CD4-positive, alpha-beta T cell (primary cell): Measurements from ENCODE around the gene GDPD1. TPM values are rescaled to one million over a fixed set of nuclear protein-coding genes. Genes with fewer than 3 reads are reported as not detected.

Experiments
- ATAC-seq: fragments of 200-7000 bp; cut with Tn5 transposase; one replicate; pipeline ENCODE4 v1.10.0; 2022; ENCODE audit warnings: mild to moderate bottlenecking; ENCODE audit not compliant: poor library complexity
- CTCF ChIA-PET: fragments of 350-600 bp; sonication (Branson Sonifier 250); formaldehyde crosslinking; loops from one replicate; lab custom pipeline; 2021; ENCODE audit warnings: antibody characterized with exemption, inconsistent platforms; lab: Charles Lee
- POLR2A ChIA-PET: fragments of 350-600 bp; sonication (Branson Sonifier 250); formaldehyde crosslinking; loops from one replicate; lab custom pipeline; 2021; ENCODE audit warnings: antibody characterized with exemption, inconsistent platforms; lab: Charles Lee
- DNase-seq, 14 experiments: peaks; one replicate each; pipeline ENCODE4 v3.0.0-alpha.2; 2013 to 2020; ENCODE audit warnings: mixed read lengths in 2 of 14
- H3K27ac ChIP-seq, 2 donors: one replicate each; pipeline versions ENCODE4 v1.5.1 to v1.7.0; 2013; ENCODE audit warnings: low read length in 2 of 2, low read depth in 1 of 2, mild to moderate bottlenecking in 1 of 2
- H3K27me3 ChIP-seq, 2 experiments: 1 replicate in 1 of 2; 2 replicates in 1 of 2; pipeline versions ENCODE4 v1.6.1 to v1.7.0; 2013; ENCODE audit warnings: low read length in 2 of 2, control low read depth in 1 of 2, mild to moderate bottlenecking in 1 of 2, moderate library complexity in 1 of 2; ENCODE audit not compliant: insufficient read depth in 2 of 2, control insufficient read depth in 1 of 2
- H3K36me3 ChIP-seq: one replicate; pipeline ENCODE4 v1.6.1; 2013; ENCODE audit warnings: low read length, control low read depth; ENCODE audit not compliant: insufficient read depth
- H3K4me1 ChIP-seq: one replicate; pipeline ENCODE4 v1.6.1; 2013; ENCODE audit warnings: low read length, control low read depth; ENCODE audit not compliant: insufficient read depth
- H3K4me3 ChIP-seq: one replicate; pipeline ENCODE4 v1.5.1; 2013; ENCODE audit warnings: mild to moderate bottlenecking, low read length, moderate library complexity
- H3K9me3 ChIP-seq, 2 experiments: 1 replicate in 1 of 2; 2 replicates in 1 of 2; pipeline versions ENCODE4 v1.6.1 to v1.7.0; 2013; ENCODE audit warnings: low read length in 2 of 2, mild to moderate bottlenecking in 2 of 2, control low read depth in 1 of 2, moderate library complexity in 1 of 2; ENCODE audit not compliant: control insufficient read depth in 1 of 2, insufficient read depth in 1 of 2
- H3K27ac Mint-ChIP-seq: one replicate; pipeline ENCODE4 v1.8.0; 2020; ENCODE audit warnings: mixed read lengths
- H3K27me3 Mint-ChIP-seq: one replicate; pipeline ENCODE4 v1.8.0; 2021; ENCODE audit warnings: mixed read lengths
- H3K36me3 Mint-ChIP-seq: one replicate; pipeline ENCODE4 v1.8.0; 2021; ENCODE audit warnings: low read depth, mixed read lengths
- H3K4me1 Mint-ChIP-seq: one replicate; pipeline ENCODE4 v1.8.0; 2021; ENCODE audit warnings: low read depth, mixed read lengths
- H3K4me3 Mint-ChIP-seq: one replicate; pipeline ENCODE4 v1.8.0; 2020; ENCODE audit warnings: mild to moderate bottlenecking, mixed read lengths
- H3K9me3 Mint-ChIP-seq: one replicate; pipeline ENCODE4 v1.8.0; 2020; ENCODE audit warnings: mixed read lengths
- intact Hi-C, 2 experiments: fragments of 100-400 bp; cut with DNase I in 1 of 2; cut with micrococcal nuclease in 1 of 2; formaldehyde crosslinking; loops; one replicate each; pipeline versions ENCODE4 v1.15.1 to v1.9.0; 2023 to 2025; cut with DNase I, micrococcal nuclease
- total RNA-seq, 174 experiments: library from RNA in 2 of 174; stranded (reverse) in 2 of 174; gene quantifications; one replicate each; pipeline ENCODE4 v1.2.3 and lab custom pipeline; 2021 to 2026
- TF ChIP-seq, protein P1 (sequence below): fragments of 200-600 bp; IDR thresholded peaks from one replicate; pipeline ENCODE4 v1.8.0; 2022; ENCODE audit warnings: antibody characterized with exemption, mild to moderate bottlenecking

The GDPD1 gene
- total RNA-seq, 2 experiments from 2014 or later, result 2.0 to 2.3 TPM

DNA sequence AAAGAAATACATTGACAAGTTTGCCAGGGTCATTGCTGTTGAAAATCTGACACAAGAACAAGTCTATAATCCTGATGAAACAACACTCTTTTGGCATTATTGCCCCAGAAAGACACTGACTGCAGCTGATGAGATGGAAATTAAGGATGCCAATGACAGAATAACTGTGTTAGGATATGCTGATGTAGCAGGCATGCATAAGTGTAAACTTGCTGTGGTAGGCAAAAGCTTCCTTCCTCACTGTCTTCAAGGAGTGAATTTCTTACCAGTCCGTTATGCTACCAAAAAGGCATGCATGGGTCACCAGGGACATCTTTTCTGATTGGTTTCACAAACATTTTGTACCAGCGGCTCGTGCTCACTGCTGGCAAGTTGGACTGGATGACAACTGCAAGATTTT, 10.5 kb downstream of the GDPD1 start:
- Histone ChIP-seq H3K27me3 (no peaks in the 10 kb centered on the region), H3K9me3 (no peaks in the 10 kb centered on the region), H3K4me3 (no peak overlapping the region), H3K4me1 (no peaks in the 10 kb centered on the region), H3K27ac (no peak overlapping the region), H3K36me3 (no peaks in the 10 kb centered on the region)
- Mint-ChIP-seq H3K9me3 (no peaks in the 10 kb centered on the region), H3K4me3 (no peak overlapping the region), H3K36me3 (no peaks in the 10 kb centered on the region), H3K27ac (no peak overlapping the region), H3K4me1 (no peaks in the 10 kb centered on the region), H3K27me3 (no peaks in the 10 kb centered on the region)
- CTCF ChIA-PET, result interaction anchor here (1.2 kb wide), 1 partner anchor 10 kb away, joined by 4 read pairs; no protein-coding TSS in a partner anchor
- TF ChIP-seq, protein P1, sequence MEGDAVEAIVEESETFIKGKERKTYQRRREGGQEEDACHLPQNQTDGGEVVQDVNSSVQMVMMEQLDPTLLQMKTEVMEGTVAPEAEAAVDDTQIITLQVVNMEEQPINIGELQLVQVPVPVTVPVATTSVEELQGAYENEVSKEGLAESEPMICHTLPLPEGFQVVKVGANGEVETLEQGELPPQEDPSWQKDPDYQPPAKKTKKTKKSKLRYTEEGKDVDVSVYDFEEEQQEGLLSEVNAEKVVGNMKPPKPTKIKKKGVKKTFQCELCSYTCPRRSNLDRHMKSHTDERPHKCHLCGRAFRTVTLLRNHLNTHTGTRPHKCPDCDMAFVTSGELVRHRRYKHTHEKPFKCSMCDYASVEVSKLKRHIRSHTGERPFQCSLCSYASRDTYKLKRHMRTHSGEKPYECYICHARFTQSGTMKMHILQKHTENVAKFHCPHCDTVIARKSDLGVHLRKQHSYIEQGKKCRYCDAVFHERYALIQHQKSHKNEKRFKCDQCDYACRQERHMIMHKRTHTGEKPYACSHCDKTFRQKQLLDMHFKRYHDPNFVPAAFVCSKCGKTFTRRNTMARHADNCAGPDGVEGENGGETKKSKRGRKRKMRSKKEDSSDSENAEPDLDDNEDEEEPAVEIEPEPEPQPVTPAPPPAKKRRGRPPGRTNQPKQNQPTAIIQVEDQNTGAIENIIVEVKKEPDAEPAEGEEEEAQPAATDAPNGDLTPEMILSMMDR, result no peak
- DNase-seq (no peak), ATAC-seq (no peak)
- intact Hi-C loops, result no loop called here
- POLR2A ChIA-PET, result no interaction called here

DNA sequence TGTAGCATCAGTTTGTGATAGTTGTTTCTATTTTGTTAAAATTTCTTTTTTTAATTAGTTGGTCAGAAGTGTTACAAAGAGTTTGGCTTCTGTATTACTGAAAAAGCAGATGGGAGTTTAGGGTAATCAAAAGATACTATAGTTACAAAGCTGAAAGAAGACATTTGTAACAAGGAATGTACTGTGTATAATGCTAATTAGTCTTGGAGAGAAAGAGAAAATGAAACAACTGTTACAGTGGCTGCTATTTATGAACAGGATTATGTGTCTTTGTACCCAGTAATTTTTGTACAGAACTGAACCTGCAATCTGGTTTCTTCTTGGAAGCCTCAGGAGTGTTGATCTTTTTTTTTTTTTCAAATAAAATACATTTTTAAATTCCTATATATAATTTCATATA, 14.3 kb downstream of the GDPD1 start:
- no peaks in the 10 kb centered on the region for H3K9me3 ChIP-seq
- Mint-ChIP-seq H3K4me1 (no peaks in the 10 kb centered on the region), H3K36me3 (no peaks in the 10 kb centered on the region), H3K27ac (no peak overlapping the region), H3K9me3 (no peaks in the 10 kb centered on the region), H3K27me3 (no peaks in the 10 kb centered on the region), H3K4me3 (no peak overlapping the region)
- ATAC-seq, result no peak
- no peak overlapping the region for H3K4me3 ChIP-seq
- TF ChIP-seq, protein P1, result no peak
- POLR2A ChIA-PET, result interaction anchor here (1.0 kb wide), 1 partner anchor 14 kb away, joined by 3 read pairs; the partner anchor contains the start of gene GDPD1
- no peaks in the 10 kb centered on the region for H3K27me3 ChIP-seq
- H3K36me3 ChIP-seq, result no peaks in the 10 kb centered on the region
- CTCF ChIA-PET, result no interaction called here
- no peak overlapping the region for H3K27ac ChIP-seq
- no peak for DNase-seq
- H3K4me1 ChIP-seq, result no peaks in the 10 kb centered on the region
- intact Hi-C loops, result no loop called here

DNA sequence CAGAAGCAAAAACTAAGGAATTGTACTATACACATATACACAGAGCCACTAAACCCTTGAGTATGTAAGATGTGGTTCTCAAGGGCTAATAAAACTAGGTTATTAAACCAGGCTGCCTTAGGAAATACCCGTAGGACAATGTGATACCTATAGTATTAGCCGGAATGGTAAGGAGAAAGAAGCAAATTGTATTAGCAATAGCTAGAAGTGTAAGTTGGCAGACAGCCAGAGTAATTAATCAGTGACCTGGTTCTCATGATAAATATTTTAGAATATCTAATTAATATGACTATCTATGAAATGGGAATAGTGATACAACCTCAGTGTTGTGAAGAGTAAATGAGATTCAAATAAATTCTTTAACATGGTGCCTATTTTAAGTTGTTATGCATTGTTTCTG, 18.6 kb downstream of the GDPD1 start:
- ChIA-PET POLR2A (no interaction called here), CTCF (no interaction called here)

More for the DNA sequence above, 18.6 kb downstream of the GDPD1 start:
- Mint-ChIP-seq H3K4me3 (no peak overlapping the region), H3K9me3 (no peaks in the 10 kb centered on the region), H3K27ac (no peak overlapping the region), H3K36me3 (no peaks in the 10 kb centered on the region), H3K4me1 (no peaks in the 10 kb centered on the region), H3K27me3 (no peaks in the 10 kb centered on the region)
- Histone ChIP-seq H3K4me3 (no peak overlapping the region), H3K27me3 (no peaks in the 10 kb centered on the region), H3K27ac (no peak overlapping the region), H3K36me3 (no peaks in the 10 kb centered on the region), H3K9me3 (no peaks in the 10 kb centered on the region), H3K4me1 (no peaks in the 10 kb centered on the region)
- intact Hi-C loops, result no loop called here
- ATAC-seq (no peak), DNase-seq (no peak)
- TF ChIP-seq, protein P1, result no peak
